GM06990 (cell line): Measurements from ENCODE around the gene LRCH4.

ENCODE experiments used
- DNase-seq: peaks from one replicate; pipeline ENCODE4 v3.0.0-alpha.2; 2011; ENCODE audit not compliant: insufficient read length; ENCODE audit errors: extremely low read depth
- H3K27me3 ChIP-seq: replicated peaks from 2 replicates; pipeline ENCODE4 v1.6.0; 2011; ENCODE audit warnings: low read length; ENCODE audit not compliant: control insufficient read depth, insufficient read depth
- H3K36me3 ChIP-seq: 2 replicates; pipeline ENCODE4 v1.5.1; 2011; ENCODE audit warnings: low read length; ENCODE audit not compliant: control insufficient read depth, insufficient read depth
- H3K4me3 ChIP-seq: replicated peaks from 2 replicates; pipeline ENCODE4 v1.5.1; 2011; ENCODE audit warnings: low read depth, mild to moderate bottlenecking, control low read depth, low read length
- TF ChIP-seq, protein P1 (sequence below): IDR thresholded peaks from 2 replicates; pipeline ENCODE4 v1.5.1; 2011; ENCODE audit warnings: low read length, control low read depth, mild to moderate bottlenecking, inconsistent platforms; ENCODE audit not compliant: insufficient read depth, poor library complexity, severe bottlenecking

LRCH4 gene

DNA sequence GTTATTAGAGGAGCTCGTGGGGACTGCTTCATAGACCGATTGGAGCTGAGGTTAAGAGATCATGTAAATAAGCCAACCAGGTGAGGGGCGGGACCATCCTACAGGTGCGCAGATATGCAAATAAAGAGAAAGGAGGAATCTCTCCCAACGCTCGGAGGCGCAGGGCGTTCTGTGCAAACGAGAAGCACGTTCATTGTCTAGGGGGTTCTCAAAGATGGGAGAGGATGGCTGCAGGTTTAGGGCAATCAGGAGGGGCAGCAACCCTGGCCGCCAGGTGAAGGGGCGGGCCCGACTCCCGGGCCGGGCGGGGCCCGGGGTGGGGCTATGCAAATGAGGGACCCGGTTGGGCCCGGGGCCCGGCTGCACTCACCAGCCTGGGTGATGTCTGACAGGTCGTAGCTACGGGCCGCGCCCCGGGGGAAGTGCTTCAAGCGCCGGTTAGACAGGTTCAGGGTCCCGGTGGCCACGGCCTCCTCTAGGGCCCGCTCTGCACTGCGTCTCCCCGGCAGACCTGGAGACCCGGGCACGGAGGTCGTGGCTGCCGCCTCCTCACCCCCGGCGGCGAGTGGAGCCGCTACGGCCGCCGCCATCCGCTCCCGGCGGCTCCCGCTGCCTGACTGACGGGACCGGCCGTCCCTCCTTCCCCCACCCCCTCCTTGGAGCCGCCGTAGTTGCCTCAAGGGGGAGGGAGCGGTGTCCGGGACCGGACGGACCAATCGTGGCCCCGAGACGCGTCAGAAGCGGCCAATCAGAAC, at the start of gene LRCH4:
Gene LRCH4 (minus strand): TSS at position 619 of the 755 bp plus-strand sequence. CDS start 29 bp downstream, at position 590.
- DNase-seq, result no peak

DNA sequence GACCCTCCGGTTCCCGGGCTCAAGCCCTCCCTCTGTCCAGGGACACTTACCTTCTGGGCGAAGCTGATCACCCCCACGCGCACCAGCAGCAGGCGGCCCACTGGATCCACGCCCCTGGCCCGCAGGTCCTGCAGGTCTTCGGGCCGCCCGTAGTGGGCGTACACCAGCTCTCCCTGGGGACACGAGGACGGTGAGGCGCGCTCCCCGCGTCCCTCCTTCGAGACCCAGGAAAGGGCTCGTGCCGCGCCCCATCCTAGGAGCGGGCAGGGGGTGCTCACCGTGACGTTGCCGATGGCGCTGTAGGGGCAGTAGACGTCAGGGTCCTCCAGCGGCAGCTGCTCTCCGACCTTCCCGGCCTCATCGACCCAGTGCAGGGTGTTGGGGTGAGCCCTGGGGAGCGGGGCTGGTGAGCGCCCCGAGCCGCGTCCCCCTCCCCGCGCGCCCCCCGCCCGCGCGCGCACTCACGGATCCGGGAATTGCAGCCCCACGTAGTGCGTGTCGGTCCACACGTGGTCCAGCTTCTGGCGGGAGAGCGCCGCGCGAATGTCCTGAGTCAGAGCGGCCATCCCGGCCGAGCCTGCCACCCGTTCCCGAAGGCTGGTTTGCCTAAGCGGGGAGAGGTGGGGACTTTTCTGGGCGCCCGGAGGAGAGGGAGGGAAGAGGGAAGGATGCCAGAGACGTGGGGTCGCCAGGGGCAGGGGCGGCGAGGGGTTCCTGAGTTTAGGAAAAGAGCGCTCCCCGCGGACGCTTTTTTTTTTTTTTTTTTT, 47.2 kb upstream of the LRCH4 start:
- peak; percentile 71 for DNase-seq
- H3K4me3 ChIP-seq, result peak overlapping the region; percentile 66
- TF ChIP-seq, protein P1, sequence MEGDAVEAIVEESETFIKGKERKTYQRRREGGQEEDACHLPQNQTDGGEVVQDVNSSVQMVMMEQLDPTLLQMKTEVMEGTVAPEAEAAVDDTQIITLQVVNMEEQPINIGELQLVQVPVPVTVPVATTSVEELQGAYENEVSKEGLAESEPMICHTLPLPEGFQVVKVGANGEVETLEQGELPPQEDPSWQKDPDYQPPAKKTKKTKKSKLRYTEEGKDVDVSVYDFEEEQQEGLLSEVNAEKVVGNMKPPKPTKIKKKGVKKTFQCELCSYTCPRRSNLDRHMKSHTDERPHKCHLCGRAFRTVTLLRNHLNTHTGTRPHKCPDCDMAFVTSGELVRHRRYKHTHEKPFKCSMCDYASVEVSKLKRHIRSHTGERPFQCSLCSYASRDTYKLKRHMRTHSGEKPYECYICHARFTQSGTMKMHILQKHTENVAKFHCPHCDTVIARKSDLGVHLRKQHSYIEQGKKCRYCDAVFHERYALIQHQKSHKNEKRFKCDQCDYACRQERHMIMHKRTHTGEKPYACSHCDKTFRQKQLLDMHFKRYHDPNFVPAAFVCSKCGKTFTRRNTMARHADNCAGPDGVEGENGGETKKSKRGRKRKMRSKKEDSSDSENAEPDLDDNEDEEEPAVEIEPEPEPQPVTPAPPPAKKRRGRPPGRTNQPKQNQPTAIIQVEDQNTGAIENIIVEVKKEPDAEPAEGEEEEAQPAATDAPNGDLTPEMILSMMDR, result peak; percentile 63
- no peaks in the 10 kb centered on the region for H3K27me3 ChIP-seq
- no peaks in the 10 kb centered on the region for H3K36me3 ChIP-seq

More for the DNA sequence above, at the start of gene LRCH4:
- H3K27me3 ChIP-seq, result no peaks in the 10 kb centered on the region; the same call in 1 of the 2 replicates
- TF ChIP-seq, protein P1, result no peak
- H3K4me3 ChIP-seq, result peak within 1 kb of the TSS; percentile 80
- peaks cover 13% of the 10 kb centered on the region for H3K36me3 ChIP-seq

- Histone ChIP-seq H3K4me3 (no peak overlapping the region), H3K36me3 (no peaks in the 10 kb centered on the region), H3K27me3 (no peaks in the 10 kb centered on the region)
- no peak for DNase-seq
- TF ChIP-seq, protein P1, result no peak
These were observed 44.1 kb upstream of the LRCH4 start for GRCh38 chr7:100630066-100630465.

GRCh38 chr7:100629117-100629716, 43.3 kb upstream of the LRCH4 start:
- Histone ChIP-seq H3K36me3 (no peaks in the 10 kb centered on the region), H3K27me3 (no peaks in the 10 kb centered on the region), H3K4me3 (no peak overlapping the region)
- TF ChIP-seq, protein P1, result peak; percentile 54
- DNase-seq, result no peak

DNA sequence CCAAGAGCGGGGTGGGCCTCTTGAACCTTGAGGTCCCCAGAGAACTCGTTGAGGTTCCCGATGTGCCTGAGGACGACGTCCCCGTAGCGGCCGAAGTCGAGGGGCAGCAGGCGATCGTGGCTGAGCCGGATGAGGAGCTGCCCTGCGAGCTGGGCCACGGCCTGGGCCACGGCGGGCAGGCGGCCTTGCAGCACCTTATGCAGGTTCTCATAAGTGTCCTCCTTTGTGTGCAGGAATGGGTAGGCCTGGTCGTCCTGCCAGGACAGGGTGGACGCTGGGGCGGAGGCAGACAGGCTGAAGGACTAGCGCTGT, 41.3 kb upstream of the LRCH4 start:
- no peaks in the 10 kb centered on the region for H3K36me3 ChIP-seq
- peak overlapping the region; percentile 56 for H3K4me3 ChIP-seq
- TF ChIP-seq, protein P1, result no peak
- no peak for DNase-seq
- H3K27me3 ChIP-seq, result no peaks in the 10 kb centered on the region
